IPS-18c (cell line): ENCODE data around the gene ZKSCAN2.

Experiments
- H3K4me3 ChIP-seq: 2 replicates; pipeline ENCODE4 v1.7.0; 2013; ENCODE audit warnings: low read depth, mild to moderate bottlenecking, low read length, moderate library complexity; ENCODE audit not compliant: insufficient read depth
- H3K9me3 ChIP-seq: one replicate; pipeline ENCODE4 v1.6.1; 2013; ENCODE audit warnings: mild to moderate bottlenecking, low read length, moderate library complexity; ENCODE audit not compliant: control insufficient read depth, insufficient read depth

Gene ZKSCAN2

GRCh38 chr16:25257470-25257955 lies at the start of gene ZKSCAN2:
TSS of gene ZKSCAN2 (minus strand) at chr16:25257845. CDS start at chr16:25257127, 718 bp downstream.
- peak within 1 kb of the TSS; percentile 96 for H3K4me3 ChIP-seq
- H3K9me3 ChIP-seq: no peaks in the 10 kb centered on the region

GRCh38 chr16:25299792-25300590 lies 42.3 kb upstream of the ZKSCAN2 start:
- Histone ChIP-seq H3K4me3 (no peak overlapping the region), H3K9me3 (peaks cover 6% of the 10 kb centered on the region)

- Histone ChIP-seq H3K9me3 (no peaks in the 10 kb centered on the region), H3K4me3 (no peak overlapping the region)
Measured at GRCh38 chr16:25298165-25298872, 40.7 kb upstream of the ZKSCAN2 start.

GRCh38 chr16:25297151-25297787 lies 39.6 kb upstream of the ZKSCAN2 start:
- H3K9me3 ChIP-seq: no peaks in the 10 kb centered on the region
- H3K4me3 ChIP-seq: no peak overlapping the region

- no peaks in the 10 kb centered on the region for H3K9me3 ChIP-seq
- H3K4me3 ChIP-seq: no peak overlapping the region
Measured at GRCh38 chr16:25291580-25291979, 33.9 kb upstream of the ZKSCAN2 start.

GRCh38 chr16:25289466-25289865 lies 31.8 kb upstream of the ZKSCAN2 start:
- Histone ChIP-seq H3K9me3 (no peaks in the 10 kb centered on the region), H3K4me3 (no peak overlapping the region)

- H3K9me3 ChIP-seq: no peaks in the 10 kb centered on the region
- no peak overlapping the region for H3K4me3 ChIP-seq
Measured at GRCh38 chr16:25279491-25279890, 21.8 kb upstream of the ZKSCAN2 start.

- Histone ChIP-seq H3K4me3 (no peak overlapping the region), H3K9me3 (no peaks in the 10 kb centered on the region)
Measured at GRCh38 chr16:25271421-25271820, 13.8 kb upstream of the ZKSCAN2 start.

- no peak overlapping the region for H3K4me3 ChIP-seq
- no peaks in the 10 kb centered on the region for H3K9me3 ChIP-seq
Measured at GRCh38 chr16:25270577-25270976, 12.9 kb upstream of the ZKSCAN2 start.

GRCh38 chr16:25269879-25270278 lies 12.2 kb upstream of the ZKSCAN2 start:
- Histone ChIP-seq H3K4me3 (no peak overlapping the region), H3K9me3 (no peaks in the 10 kb centered on the region)

GRCh38 chr16:25265968-25266367 lies 8.3 kb upstream of the ZKSCAN2 start:
- Histone ChIP-seq H3K4me3 (no peak overlapping the region), H3K9me3 (no peaks in the 10 kb centered on the region)

- Histone ChIP-seq H3K9me3 (no peaks in the 10 kb centered on the region), H3K4me3 (no peak overlapping the region)
Measured at GRCh38 chr16:25264597-25264996, 7.0 kb upstream of the ZKSCAN2 start.

GRCh38 chr16:25260416-25260815 lies 2.8 kb upstream of the ZKSCAN2 start:
- no peaks in the 10 kb centered on the region for H3K9me3 ChIP-seq
- no peak overlapping the region for H3K4me3 ChIP-seq

GRCh38 chr16:25258861-25259179 lies 1.2 kb upstream of the ZKSCAN2 start:
- H3K4me3 ChIP-seq: peak overlapping the region; percentile 96
- H3K9me3 ChIP-seq: no peaks in the 10 kb centered on the region

- H3K9me3 ChIP-seq: no peaks in the 10 kb centered on the region
Measured at GRCh38 chr16:25257956-25258860, 563 bp upstream of the ZKSCAN2 start.

GRCh38 chr16:25256695-25257469 lies 763 bp downstream of the ZKSCAN2 start:
- Histone ChIP-seq H3K4me3 (peak overlapping the region; percentile 96), H3K9me3 (no peaks in the 10 kb centered on the region)

More at GRCh38 chr16:25257956-25258860, 563 bp upstream of the ZKSCAN2 start:
- H3K4me3 ChIP-seq: peak overlapping the region; percentile 96
